ENCODE data around the gene KIF25.

Gene KIF25

DNA sequence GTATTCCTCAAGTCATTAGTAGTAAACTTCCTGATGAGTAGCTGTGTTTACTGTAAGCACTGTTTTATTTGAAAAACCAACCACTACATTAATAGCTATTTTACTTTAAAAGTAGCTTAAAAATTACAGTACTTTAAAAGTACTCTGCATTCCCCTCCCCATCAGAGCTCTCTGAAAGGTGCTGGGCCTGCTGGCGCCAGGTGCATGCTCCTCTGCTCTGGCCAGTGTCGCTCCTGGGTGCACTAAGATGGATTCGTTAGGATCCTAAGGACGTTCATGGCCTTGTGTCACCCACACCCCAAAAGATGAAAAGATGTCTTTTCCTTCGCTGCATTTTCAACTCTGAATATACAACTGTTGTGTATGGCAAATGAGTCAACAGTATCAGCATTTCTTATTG lies 43.9 kb upstream of the KIF25 start:
- H3K4me3 ChIP-seq (replicated peaks in 1 of 2; ENCODE audit: low read depth in 2 of 2, low read length in 2 of 2) = no peak overlapping the region
- TF ChIP-seq, protein P1, sequence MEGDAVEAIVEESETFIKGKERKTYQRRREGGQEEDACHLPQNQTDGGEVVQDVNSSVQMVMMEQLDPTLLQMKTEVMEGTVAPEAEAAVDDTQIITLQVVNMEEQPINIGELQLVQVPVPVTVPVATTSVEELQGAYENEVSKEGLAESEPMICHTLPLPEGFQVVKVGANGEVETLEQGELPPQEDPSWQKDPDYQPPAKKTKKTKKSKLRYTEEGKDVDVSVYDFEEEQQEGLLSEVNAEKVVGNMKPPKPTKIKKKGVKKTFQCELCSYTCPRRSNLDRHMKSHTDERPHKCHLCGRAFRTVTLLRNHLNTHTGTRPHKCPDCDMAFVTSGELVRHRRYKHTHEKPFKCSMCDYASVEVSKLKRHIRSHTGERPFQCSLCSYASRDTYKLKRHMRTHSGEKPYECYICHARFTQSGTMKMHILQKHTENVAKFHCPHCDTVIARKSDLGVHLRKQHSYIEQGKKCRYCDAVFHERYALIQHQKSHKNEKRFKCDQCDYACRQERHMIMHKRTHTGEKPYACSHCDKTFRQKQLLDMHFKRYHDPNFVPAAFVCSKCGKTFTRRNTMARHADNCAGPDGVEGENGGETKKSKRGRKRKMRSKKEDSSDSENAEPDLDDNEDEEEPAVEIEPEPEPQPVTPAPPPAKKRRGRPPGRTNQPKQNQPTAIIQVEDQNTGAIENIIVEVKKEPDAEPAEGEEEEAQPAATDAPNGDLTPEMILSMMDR (IDR thresholded peaks at IDR 0.05; ENCODE audit: low read depth, low read length) = no peak
- no peak for DNase-seq (ENCODE audit: low read depth in 2 of 2)

DNA sequence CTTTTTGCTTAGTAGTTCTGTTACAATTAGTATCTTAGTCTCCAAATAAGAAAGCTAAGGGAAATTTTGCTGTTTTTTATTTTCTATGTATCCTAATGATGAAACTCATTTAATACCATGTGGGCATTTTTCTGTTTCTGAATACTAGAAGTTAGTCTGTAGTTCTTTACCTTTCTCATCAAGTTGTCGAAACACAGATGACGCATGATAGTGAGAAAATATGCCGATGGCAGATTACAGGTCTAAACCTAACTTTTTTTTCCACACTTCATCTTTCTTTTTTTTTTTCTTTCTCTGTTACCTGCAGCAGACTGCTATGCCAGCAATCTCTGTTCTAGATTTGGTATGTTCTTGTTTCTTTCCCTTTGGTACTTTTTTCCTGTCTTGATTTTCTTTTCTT lies 43.3 kb upstream of the KIF25 start:
- TF ChIP-seq, protein P1 (IDR thresholded peaks at IDR 0.05; ENCODE audit: low read depth, low read length) = no peak
- DNase-seq (ENCODE audit: low read depth in 2 of 2) = no peak
- no peak overlapping the region for H3K4me3 ChIP-seq (replicated peaks in 1 of 2; ENCODE audit: low read depth in 2 of 2, low read length in 2 of 2)

DNA sequence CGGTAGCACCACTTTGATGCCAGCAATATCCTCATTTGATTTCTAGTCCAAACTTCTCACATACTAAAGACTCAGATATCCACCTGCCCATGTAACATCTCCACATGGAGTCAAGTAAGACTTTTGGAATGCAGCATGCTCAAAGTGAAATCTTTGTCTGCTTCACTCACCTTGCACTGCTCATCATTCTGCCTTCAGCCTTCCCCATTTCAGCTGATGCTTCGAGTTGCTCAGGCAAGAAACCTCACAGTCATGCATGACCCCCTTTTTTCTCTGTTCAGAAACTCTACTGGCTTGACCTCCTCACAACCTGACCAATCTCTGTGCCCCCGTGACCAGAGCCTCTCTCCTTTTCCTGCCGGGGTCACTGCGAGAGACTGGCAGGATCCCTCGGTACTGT lies 41.0 kb upstream of the KIF25 start:
- TF ChIP-seq, protein P1 (IDR thresholded peaks at IDR 0.05; ENCODE audit: low read depth, low read length) = no peak
- no peak for DNase-seq (ENCODE audit: low read depth in 2 of 2)

DNA sequence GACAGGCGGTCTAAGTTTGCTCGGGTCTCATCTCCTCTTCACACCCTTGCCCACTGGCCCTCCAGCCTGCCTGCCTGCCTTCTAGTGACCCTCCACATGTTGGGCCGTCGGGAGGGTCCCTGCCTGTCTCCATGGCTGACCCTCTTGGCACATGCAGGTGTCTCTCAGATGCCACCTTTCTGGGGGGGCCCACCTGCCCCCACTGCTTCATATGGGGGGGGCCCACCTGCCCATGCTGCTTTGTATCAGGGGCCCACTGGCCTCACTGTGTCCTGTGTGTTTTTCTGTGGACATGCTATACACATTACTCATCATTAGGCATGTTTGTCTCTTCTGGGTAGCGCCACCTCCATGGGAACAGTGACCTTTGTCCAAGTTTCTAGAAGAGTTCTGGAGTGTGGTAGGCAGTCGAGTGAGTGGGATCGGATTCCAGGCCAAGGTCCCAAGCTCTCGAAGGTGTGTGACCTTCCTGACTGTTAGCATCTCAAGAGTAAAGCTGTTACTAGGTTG lies 40.4 kb upstream of the KIF25 start:
- H3K4me3 ChIP-seq (replicated peaks in 1 of 2; ENCODE audit: low read depth in 2 of 2, low read length in 2 of 2) = no peak overlapping the region
- DNase-seq (ENCODE audit: low read depth in 2 of 2) = peak; percentile 17 to 50
- TF ChIP-seq, protein P1 (IDR thresholded peaks at IDR 0.05; ENCODE audit: low read depth, low read length) = no peak

More for the DNA sequence above, 41.0 kb upstream of the KIF25 start:
- H3K4me3 ChIP-seq (replicated peaks in 1 of 2; ENCODE audit: low read depth in 2 of 2, low read length in 2 of 2) = no peak overlapping the region

DNA sequence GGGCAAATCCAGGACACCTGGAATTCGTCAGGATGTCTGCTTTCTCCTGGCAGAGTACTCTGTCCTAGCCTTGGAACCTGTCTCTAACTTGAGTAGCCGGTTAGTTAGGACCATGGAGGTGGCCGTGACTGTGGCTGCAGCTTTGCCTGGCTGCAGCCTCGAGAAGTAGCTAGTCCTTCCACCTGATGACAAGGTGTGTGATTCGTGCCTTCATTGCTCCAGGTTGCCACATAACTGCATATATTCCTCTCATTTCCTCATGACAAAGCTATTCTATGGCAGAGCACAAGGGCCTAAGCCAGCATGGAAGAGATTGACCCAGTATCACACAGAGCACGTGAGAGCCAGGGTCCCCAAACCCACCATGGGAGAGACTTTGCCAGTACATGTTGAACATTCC lies 39.8 kb upstream of the KIF25 start:
- DNase-seq (ENCODE audit: low read depth in 2 of 2) = no peak
- TF ChIP-seq, protein P1 (IDR thresholded peaks at IDR 0.05; ENCODE audit: low read depth, low read length) = no peak
- no peak overlapping the region for H3K4me3 ChIP-seq (replicated peaks in 1 of 2; ENCODE audit: low read depth in 2 of 2, low read length in 2 of 2)

DNA sequence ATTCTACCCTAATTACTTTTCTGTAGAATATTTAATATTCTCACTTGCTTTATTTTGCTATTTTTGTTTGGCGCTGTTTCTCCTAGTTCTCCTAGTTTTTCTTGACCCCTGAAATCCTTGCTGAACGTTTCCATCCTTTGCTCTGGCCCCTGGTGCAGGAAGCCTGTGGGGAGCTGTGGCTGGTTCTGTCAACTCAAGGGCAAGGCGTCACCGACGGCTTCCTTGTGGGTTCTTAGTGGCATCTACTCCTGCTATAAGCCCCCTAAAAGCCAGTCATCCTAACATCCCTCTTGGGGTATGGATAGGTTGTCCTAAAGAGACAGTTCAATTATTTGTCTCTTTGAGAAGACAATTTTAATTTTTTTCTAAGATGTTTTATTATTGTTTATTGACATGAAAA lies 36.9 kb upstream of the KIF25 start:
- no peak overlapping the region for H3K4me3 ChIP-seq (replicated peaks in 1 of 2; ENCODE audit: low read depth in 2 of 2, low read length in 2 of 2)
- no peak for DNase-seq (ENCODE audit: low read depth in 2 of 2)
- TF ChIP-seq, protein P1 (IDR thresholded peaks at IDR 0.05; ENCODE audit: low read depth, low read length) = no peak

DNA sequence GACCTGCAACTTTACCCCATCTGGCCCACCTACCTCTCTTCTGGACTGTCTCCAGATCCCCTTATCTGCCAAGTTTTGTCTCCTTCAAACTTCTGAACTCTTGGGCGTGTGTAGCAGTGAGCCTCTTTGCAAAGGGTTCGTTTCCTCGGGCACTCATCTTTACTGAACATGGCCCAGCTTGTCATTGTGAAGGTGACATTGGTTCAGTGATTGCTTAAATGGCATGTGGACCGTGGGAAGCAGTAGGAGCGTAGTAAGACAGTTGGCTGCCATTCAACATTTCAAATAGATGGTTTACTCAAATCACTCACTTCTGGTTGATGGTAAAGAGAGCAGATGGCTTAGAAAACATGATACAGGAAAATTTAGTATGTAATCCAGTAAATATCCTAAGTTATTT lies 34.8 kb upstream of the KIF25 start:
- DNase-seq (ENCODE audit: low read depth in 2 of 2) = no peak
- no peak overlapping the region for H3K4me3 ChIP-seq (replicated peaks in 1 of 2; ENCODE audit: low read depth in 2 of 2, low read length in 2 of 2)
- TF ChIP-seq, protein P1 (IDR thresholded peaks at IDR 0.05; ENCODE audit: low read depth, low read length) = no peak

Measured in cardiac fibroblast (primary cell).